GM19468 (cell line): Measurements from ENCODE around the gene SRGAP2B.
"Not testable (repeated sequence)": the region's sequence is repeated elsewhere in the genome, so short reads cannot be mapped to it uniquely, and the experiment has no call there.

Experiments used
- ATAC-seq: cut with Tn5 transposase; IDR thresholded peaks from one replicate; pipeline ENCODE4 v1.9.1; 2021; ENCODE audit warnings: mild to moderate bottlenecking, moderate library complexity, moderate number of reproducible peaks; ENCODE audit not compliant: unreplicated experiment; ENCODE audit errors: extremely low read depth

The SRGAP2B gene

GRCh38 chr1:145000743-145001326, 94.3 kb downstream of the SRGAP2B start:
- not testable (repeated sequence) for ATAC-seq

- not testable (repeated sequence) for ATAC-seq
These were observed 94.9 kb downstream of the SRGAP2B start for GRCh38 chr1:145000074-145000742.

GRCh38 chr1:144998981-144999273, 96.2 kb downstream of the SRGAP2B start:
- ATAC-seq, result not testable (repeated sequence)

GRCh38 chr1:144998134-144998980, 96.8 kb downstream of the SRGAP2B start:
- ATAC-seq, result not testable (repeated sequence)

GRCh38 chr1:144995833-144996410, 99.2 kb downstream of the SRGAP2B start:
- not testable (repeated sequence) for ATAC-seq

- ATAC-seq, result not testable (repeated sequence)
These were observed 102.2 kb downstream of the SRGAP2B start for GRCh38 chr1:144992915-144993314.

- not testable (repeated sequence) for ATAC-seq
These were observed 104.5 kb downstream of the SRGAP2B start for GRCh38 chr1:144990611-144991010.

GRCh38 chr1:144987131-144987530, 108.0 kb downstream of the SRGAP2B start:
- ATAC-seq, result not testable (repeated sequence)

GRCh38 chr1:144986171-144986860, 108.8 kb downstream of the SRGAP2B start:
- ATAC-seq, result not testable (repeated sequence)

GRCh38 chr1:144985550-144986170, 109.5 kb downstream of the SRGAP2B start:
- not testable (repeated sequence) for ATAC-seq

- ATAC-seq, result not testable (repeated sequence)
These were observed 112.2 kb downstream of the SRGAP2B start for GRCh38 chr1:144982802-144983525.

- ATAC-seq, result not testable (repeated sequence)
These were observed 114.0 kb downstream of the SRGAP2B start for GRCh38 chr1:144981157-144981556.

GRCh38 chr1:144979960-144980595, 115.0 kb downstream of the SRGAP2B start:
- not testable (repeated sequence) for ATAC-seq

- not testable (repeated sequence) for ATAC-seq
These were observed 117.3 kb downstream of the SRGAP2B start for GRCh38 chr1:144977856-144978255.

GRCh38 chr1:144971936-144972335, 123.2 kb downstream of the SRGAP2B start:
- not testable (repeated sequence) for ATAC-seq

- ATAC-seq, result not testable (repeated sequence)
These were observed 128.6 kb downstream of the SRGAP2B start for GRCh38 chr1:144966488-144966887.

- not testable (repeated sequence) for ATAC-seq
These were observed 130.4 kb downstream of the SRGAP2B start for GRCh38 chr1:144964765-144965164.

- not testable (repeated sequence) for ATAC-seq
These were observed 130.9 kb downstream of the SRGAP2B start for GRCh38 chr1:144964186-144964585.
